BJ (cell line): ENCODE measurements around the gene SPTBN1. TPM values are rescaled to one million over a fixed set of nuclear protein-coding genes. Genes with fewer than 3 reads are reported as not detected.
"Not testable (repeated sequence)": the region's sequence is repeated elsewhere in the genome, so short reads cannot be mapped to it uniquely, and the experiment has no call there.

Experiments
- CTCF ChIA-PET: fragments of 350-600 bp; formaldehyde crosslinking; extraction: SDS; loops from one replicate; lab custom pipeline; 2021; ENCODE audit warnings: antibody characterized with exemption, inconsistent platforms; lab: Yijun Ruan, JAX
- POLR2A ChIA-PET: fragments of 300-600 bp; sonication (Branson Sonifier 250); formaldehyde crosslinking; extraction: SDS; loops from one replicate; lab custom pipeline; 2021; ENCODE audit warnings: antibody characterized with exemption; lab: Charles Lee
- DNase-seq: peaks from one replicate; pipeline ENCODE4 v3.0.0-alpha.2; 2011; ENCODE audit warnings: low read depth
- H3K27me3 ChIP-seq: 2 replicates; pipeline ENCODE4 v1.6.0; 2011; ENCODE audit warnings: low read length; ENCODE audit not compliant: control insufficient read depth, insufficient read depth
- H3K36me3 ChIP-seq: 2 replicates; pipeline ENCODE4 v1.5.1; 2011; ENCODE audit warnings: low read length; ENCODE audit not compliant: control insufficient read depth, insufficient read depth
- H3K4me3 ChIP-seq: 2 replicates; pipeline ENCODE4 v1.5.1; 2011; ENCODE audit warnings: low read depth, mild to moderate bottlenecking, control low read depth, low read length
- CTCF ChIP-seq: IDR thresholded peaks from 2 replicates; pipeline ENCODE4 v1.5.1; 2011; ENCODE audit warnings: low read depth, mild to moderate bottlenecking, control low read depth, inconsistent platforms, low read length, moderate library complexity; ENCODE audit not compliant: insufficient read depth
- polyA plus RNA-seq: library from polyadenylated mRNA; depleted of rRNA; stranded (reverse); fragments of >200 nt; gene quantifications from 2 replicates; pipeline ENCODE4 v1.2.3, GENCODE V29; 2011

The SPTBN1 gene
- polyA plus RNA-seq, 1 experiment, result 33.8 TPM

- Histone ChIP-seq H3K4me3 (no peak overlapping the region), H3K36me3 (no peaks in the 10 kb centered on the region), H3K27me3 (no peaks in the 10 kb centered on the region)
- POLR2A ChIA-PET, result interaction anchor here (0.6 kb wide), 1 partner anchor 16 kb away, joined by 4 read pairs; no protein-coding TSS in a partner anchor
- DNase-seq, result peak; percentile 39
- no peak for TF ChIP-seq CTCF
- CTCF ChIA-PET, result interaction anchor here (0.7 to 4.0 kb wide), 3 partner anchors 14 to 41 kb away, joined by 3 to 18 read pairs (median 3); no protein-coding TSS in a partner anchor
These were observed 48.7 kb downstream of the SPTBN1 start for GRCh38 chr2:54504866-54505265.

- ChIA-PET POLR2A (no interaction called here), CTCF (no interaction called here)
- H3K36me3 ChIP-seq, result no peaks in the 10 kb centered on the region
- no peaks in the 10 kb centered on the region for H3K27me3 ChIP-seq
- H3K4me3 ChIP-seq, result no peak overlapping the region
- TF ChIP-seq CTCF, result no peak
- DNase-seq, result no peak
These were observed 52.4 kb downstream of the SPTBN1 start for GRCh38 chr2:54508541-54508940.

GRCh38 chr2:54509043-54509442, 52.9 kb downstream of the SPTBN1 start:
- CTCF ChIA-PET, H3K36me3 ChIP-seq, POLR2A ChIA-PET, H3K27me3 ChIP-seq, H3K4me3 ChIP-seq, DNase-seq: not testable (repeated sequence)

- Histone ChIP-seq H3K4me3 (no peak overlapping the region), H3K27me3 (no peaks in the 10 kb centered on the region), H3K36me3 (no peaks in the 10 kb centered on the region)
- ChIA-PET CTCF (interaction anchor here (1.3 to 1.7 kb wide), 2 partner anchors 10 to 20 kb away, joined by 4 read pairs; no protein-coding TSS in a partner anchor), POLR2A (interaction anchor here (0.6 kb wide), 1 partner anchor 39 kb away, joined by 4 read pairs; no protein-coding TSS in a partner anchor)
- DNase-seq, result no peak
- no peak for TF ChIP-seq CTCF
These were observed 54.8 kb downstream of the SPTBN1 start for GRCh38 chr2:54510916-54511315.

GRCh38 chr2:54512183-54512582, 56.1 kb downstream of the SPTBN1 start:
- DNase-seq, result no peak
- Histone ChIP-seq H3K4me3 (no peak overlapping the region), H3K27me3 (no peaks in the 10 kb centered on the region), H3K36me3 (no peaks in the 10 kb centered on the region)
- CTCF ChIA-PET, result interaction anchor here (1.1 to 1.7 kb wide), 2 partner anchors 8 to 398 kb away, joined by 3 to 4 read pairs; no protein-coding TSS in a partner anchor
- POLR2A ChIA-PET, result no interaction called here
- TF ChIP-seq CTCF, result no peak
